ENCODE measurements around the gene CNTN6.

Gene CNTN6

GRCh38 chr3:1092771-1093170 lies at the start of gene CNTN6:
Gene CNTN6, plus strand, starts transcription at chr3:1093024. Its CDS starts 54,985 bp downstream, at chr3:1148009.
- no peak for DNase-seq (ENCODE audit: low read depth)

GRCh38 chr3:1048558-1048957 lies 44.3 kb upstream of the CNTN6 start:
- DNase-seq (ENCODE audit: low read depth), result no peak

GRCh38 chr3:1055870-1056269 lies 37.0 kb upstream of the CNTN6 start:
- DNase-seq (ENCODE audit: low read depth), result no peak

GRCh38 chr3:1056744-1057143 lies 36.1 kb upstream of the CNTN6 start:
- no peak for DNase-seq (ENCODE audit: low read depth)

- DNase-seq (ENCODE audit: low read depth), result no peak
These were observed 35.4 kb upstream of the CNTN6 start for GRCh38 chr3:1057436-1057835.

GRCh38 chr3:1068985-1069384 lies 23.8 kb upstream of the CNTN6 start:
- DNase-seq (ENCODE audit: low read depth), result no peak

- DNase-seq (ENCODE audit: low read depth), result no peak
These were observed 20.8 kb upstream of the CNTN6 start for GRCh38 chr3:1072041-1072440.

- no peak for DNase-seq (ENCODE audit: low read depth)
These were observed 13.2 kb upstream of the CNTN6 start for GRCh38 chr3:1079662-1080061.

- DNase-seq (ENCODE audit: low read depth), result no peak
These were observed 10.7 kb upstream of the CNTN6 start for GRCh38 chr3:1082108-1082507.

GRCh38 chr3:1087066-1087560 lies 5.7 kb upstream of the CNTN6 start:
- peak; percentile 85 for DNase-seq (ENCODE audit: low read depth)

- DNase-seq (ENCODE audit: low read depth), result no peak
These were observed 4.3 kb upstream of the CNTN6 start for GRCh38 chr3:1088503-1088902.

- no peak for DNase-seq (ENCODE audit: low read depth)
These were observed 1.5 kb upstream of the CNTN6 start for GRCh38 chr3:1091286-1091685.

- no peak for DNase-seq (ENCODE audit: low read depth)
These were observed 763 bp upstream of the CNTN6 start for GRCh38 chr3:1092061-1092460.

- DNase-seq (ENCODE audit: low read depth), result no peak
These were observed 393 bp downstream of the CNTN6 start for GRCh38 chr3:1093217-1093616.

- no peak for DNase-seq (ENCODE audit: low read depth)
These were observed 10.7 kb downstream of the CNTN6 start for GRCh38 chr3:1103525-1103924.

GRCh38 chr3:1117843-1118473 lies 25.1 kb downstream of the CNTN6 start:
- peak; percentile 71 for DNase-seq (ENCODE audit: low read depth)

GRCh38 chr3:1131166-1131565 lies 38.3 kb downstream of the CNTN6 start:
- no peak for DNase-seq (ENCODE audit: low read depth)

- DNase-seq (ENCODE audit: low read depth), result no peak
These were observed 42.4 kb downstream of the CNTN6 start for GRCh38 chr3:1135194-1135593.

GRCh38 chr3:1138036-1138435 lies 45.2 kb downstream of the CNTN6 start:
- no peak for DNase-seq (ENCODE audit: low read depth)

- no peak for DNase-seq (ENCODE audit: low read depth)
These were observed 46.2 kb downstream of the CNTN6 start for GRCh38 chr3:1139071-1139470.

GRCh38 chr3:1147326-1147725 lies 54.5 kb downstream of the CNTN6 start:
- DNase-seq (ENCODE audit: low read depth), result no peak

- no peak for DNase-seq (ENCODE audit: low read depth)
These were observed 55.0 kb downstream of the CNTN6 start for GRCh38 chr3:1147819-1148218.

GRCh38 chr3:1164101-1164500 lies 71.3 kb downstream of the CNTN6 start:
- DNase-seq (ENCODE audit: low read depth), result no peak

GRCh38 chr3:1171320-1171719 lies 78.5 kb downstream of the CNTN6 start:
- DNase-seq (ENCODE audit: low read depth), result no peak
